Mesodermal cell (in vitro differentiated cells): ENCODE data around the gene SPIRE2.

ENCODE experiments used
- H3K27ac ChIP-seq: 2 replicates; pipeline ENCODE4 v1.7.0; 2013; ENCODE audit warnings: mild to moderate bottlenecking, low read depth, low read length, moderate library complexity; ENCODE audit not compliant: severe bottlenecking
- H3K36me3 ChIP-seq: 2 replicates; pipeline ENCODE4 v1.7.1; 2013; ENCODE audit warnings: mild to moderate bottlenecking, low read length, moderate library complexity; ENCODE audit not compliant: control insufficient read depth, insufficient read depth
- H3K4me1 ChIP-seq: one replicate; pipeline ENCODE4 v1.7.1; 2013; ENCODE audit warnings: mild to moderate bottlenecking, low read length; ENCODE audit not compliant: insufficient read depth, control insufficient read depth, poor library complexity, severe bottlenecking
- H3K4me3 ChIP-seq: 2 replicates; pipeline ENCODE4 v1.7.0; 2013; ENCODE audit warnings: low read length, control low read depth, mild to moderate bottlenecking; ENCODE audit not compliant: insufficient read depth, poor library complexity, severe bottlenecking; ENCODE audit errors: extremely low read depth
- H3K9me3 ChIP-seq: 2 replicates; pipeline ENCODE4 v1.7.1; 2013; ENCODE audit warnings: mild to moderate bottlenecking, low read length, moderate library complexity; ENCODE audit not compliant: control insufficient read depth
- WGBS, 2 experiments: methylation state at CpG; one replicate each; pipeline ENCODE4 v1.1.5; 2013; ENCODE audit warnings: missing lambda C conversion rate in 2 of 2; ENCODE audit not compliant: insufficient coverage in 2 of 2; 5-methylcytosine and 5-hydroxymethylcytosine counted together

Gene SPIRE2

GRCh38 chr16:89890886-89891657, 62.8 kb downstream of the SPIRE2 start:
- WGBS, 2 experiments = 95 to 96% methylated on average over 16 of the region's 16 CpGs
- no peak overlapping the region for H3K27ac ChIP-seq
- peaks cover 92% of the 10 kb centered on the region for H3K36me3 ChIP-seq
- no peak overlapping the region for H3K4me3 ChIP-seq
- no peaks in the 10 kb centered on the region for H3K4me1 ChIP-seq
- no peaks in the 10 kb centered on the region for H3K9me3 ChIP-seq

- no peaks in the 10 kb centered on the region for H3K4me1 ChIP-seq
- peaks cover 93% of the 10 kb centered on the region for H3K36me3 ChIP-seq
- H3K4me3 ChIP-seq = no peak overlapping the region
- WGBS, 2 experiments = 95 to 96% methylated on average over 12 to 17 of the region's 18 CpGs
- H3K9me3 ChIP-seq = no peaks in the 10 kb centered on the region
- H3K27ac ChIP-seq = no peak overlapping the region
Measured at GRCh38 chr16:89892055-89892630, 63.9 kb downstream of the SPIRE2 start.

GRCh38 chr16:89892635-89893034, 64.4 kb downstream of the SPIRE2 start:
- Histone ChIP-seq H3K36me3 (peaks cover 93% of the 10 kb centered on the region), H3K4me1 (no peaks in the 10 kb centered on the region), H3K4me3 (no peak overlapping the region), H3K27ac (no peak overlapping the region), H3K9me3 (no peaks in the 10 kb centered on the region)
- WGBS, 2 experiments = 95% methylated on average over 8 of the region's 9 CpGs

- WGBS, 2 experiments = 96 to 97% methylated on average over 33 to 40 of the region's 45 CpGs
Measured at GRCh38 chr16:89893642-89894548, 65.6 kb downstream of the SPIRE2 start.

GRCh38 chr16:89895482-89896250, 67.4 kb downstream of the SPIRE2 start:
- 98% methylated on average over 25 of the region's 26 CpGs for WGBS, 2 experiments
- Histone ChIP-seq H3K4me1 (no peaks in the 10 kb centered on the region), H3K4me3 (no peak overlapping the region), H3K36me3 (peaks cover 99% of the 10 kb centered on the region), H3K27ac (no peak overlapping the region), H3K9me3 (no peaks in the 10 kb centered on the region)

More at GRCh38 chr16:89893642-89894548, 65.6 kb downstream of the SPIRE2 start:
- no peaks in the 10 kb centered on the region for H3K4me1 ChIP-seq
- H3K27ac ChIP-seq = no peak overlapping the region
- peaks cover 93% of the 10 kb centered on the region for H3K36me3 ChIP-seq
- H3K4me3 ChIP-seq = no peak overlapping the region
- H3K9me3 ChIP-seq = no peaks in the 10 kb centered on the region

GRCh38 chr16:89897204-89897603, 68.9 kb downstream of the SPIRE2 start:
- Histone ChIP-seq H3K9me3 (no peaks in the 10 kb centered on the region), H3K4me1 (no peaks in the 10 kb centered on the region), H3K4me3 (no peak overlapping the region), H3K36me3 (peaks cover 89% of the 10 kb centered on the region), H3K27ac (no peak overlapping the region)
- 97 to 99% methylated on average over 7 to 8 of the region's 11 CpGs for WGBS, 2 experiments

- no peaks in the 10 kb centered on the region for H3K9me3 ChIP-seq
- H3K4me1 ChIP-seq = no peaks in the 10 kb centered on the region
- H3K27ac ChIP-seq = no peak overlapping the region
- H3K4me3 ChIP-seq = no peak overlapping the region
- peaks cover 85% of the 10 kb centered on the region for H3K36me3 ChIP-seq
- 95 to 97% methylated on average over 30 to 34 of the region's 36 CpGs for WGBS, 2 experiments
Measured at GRCh38 chr16:89898201-89898967, 70.1 kb downstream of the SPIRE2 start.

GRCh38 chr16:89899879-89900481, 71.7 kb downstream of the SPIRE2 start:
- 97 to 98% methylated on average over 15 to 19 of the region's 20 CpGs for WGBS, 2 experiments
- Histone ChIP-seq H3K36me3 (peaks cover 84% of the 10 kb centered on the region), H3K4me3 (no peak overlapping the region), H3K4me1 (no peaks in the 10 kb centered on the region), H3K27ac (no peak overlapping the region), H3K9me3 (no peaks in the 10 kb centered on the region)

GRCh38 chr16:89900885-89901284, 72.6 kb downstream of the SPIRE2 start:
- WGBS, 2 experiments = 97 to 99% methylated on average over 15 to 17 of the region's 17 CpGs

More at GRCh38 chr16:89900885-89901284, 72.6 kb downstream of the SPIRE2 start:
- Histone ChIP-seq H3K9me3 (no peaks in the 10 kb centered on the region), H3K36me3 (peaks cover 84% of the 10 kb centered on the region), H3K27ac (no peak overlapping the region), H3K4me1 (no peaks in the 10 kb centered on the region), H3K4me3 (no peak overlapping the region)
